ENCODE data around the gene SMOC2. TPM values are rescaled to one million over a fixed set of nuclear protein-coding genes. Genes with fewer than 3 reads are reported as not detected.

The SMOC2 gene
- total and polyA plus RNA-seq, 2 of the 4 experiments (the other 2 are of a cell fraction), result not detected

- Histone ChIP-seq H2BK15ac (ENCODE audit: low read depth, low read length) (no peak overlapping the region), H3K27ac (ENCODE audit: insufficient read depth, low read length) (no peak overlapping the region), H4K8ac (ENCODE audit: low read depth in 2 of 2, low read length in 2 of 2) (no peak overlapping the region), H3K4ac (ENCODE audit: low read depth, low read length) (no peak overlapping the region), H2BK20ac (ENCODE audit: low read depth, low read length) (no peak overlapping the region), H2AK5ac (ENCODE audit: low read depth, low read length) (no peak overlapping the region), H3K56ac (ENCODE audit: extremely low read depth, insufficient read depth, low read length) (no peak overlapping the region), H3K9me3 (ENCODE audit: control insufficient read depth, insufficient read depth, low read length) (peaks cover 55% of the 10 kb centered on the region), H3K4me3 (ENCODE audit: insufficient read depth, low read depth, low read length) (no peak overlapping the region), H4K20me1 (ENCODE audit: insufficient read depth, low read length) (no peaks in the 10 kb centered on the region), H3K23ac (ENCODE audit: low read depth, low read length) (no peak overlapping the region), H3K14ac (replicated peaks; ENCODE audit: low read depth, low read length) (no peak overlapping the region), H3K9me1 (ENCODE audit: insufficient read depth, low read length) (no peaks in the 10 kb centered on the region), H3K27me3 (ENCODE audit: control insufficient read depth, insufficient read depth, low read length) (no peaks in the 10 kb centered on the region), H2AFZ (replicated peaks; ENCODE audit: low read length, poor library complexity) (no peak overlapping the region), H3K9ac (ENCODE audit: low read depth, low read length) (no peak overlapping the region), H4K91ac (ENCODE audit: insufficient read depth, low read depth, low read length) (no peak overlapping the region), H2BK120ac (ENCODE audit: low read depth, low read length) (no peak overlapping the region), H3K18ac (ENCODE audit: low read depth, low read length) (no peak overlapping the region), H3K79me1 (ENCODE audit: low read depth in 1 of 2, low read length in 2 of 2) (no peaks in the 10 kb centered on the region), H3K4me2 (ENCODE audit: low read depth, low read length) (no peak overlapping the region), H4K5ac (ENCODE audit: low read depth, low read length) (no peak overlapping the region), H2BK5ac (ENCODE audit: low read depth, low read length, poor library complexity, severe bottlenecking) (no peak overlapping the region), H2AK9ac (replicated peaks; ENCODE audit: low read depth, low read length, poor library complexity) (no peak overlapping the region), H3K4me1 (ENCODE audit: control insufficient read depth, insufficient read depth, low read length) (no peaks in the 10 kb centered on the region), H3K36me3 (ENCODE audit: control insufficient read depth, insufficient read depth, low read length) (no peaks in the 10 kb centered on the region)
- dilution Hi-C loops (cut with HindIII; ENCODE audit: low sequenced_read_pairs, unreplicated experiment) (no loop called here), intact Hi-C loops (cut with micrococcal nuclease) (no loop called here), in situ Hi-C loops (cut with MboI; ENCODE audit: low sequenced_read_pairs) (no loop called here)
- POLR2A ChIA-PET (ENCODE audit: unreplicated experiment), result no interaction called here
- ATAC-seq (ENCODE audit: low read depth) (no peak), DNase-seq (no peak)
- CTCF ChIA-PET, result no interaction called here
- no peak for TF ChIP-seq RFX5 (IDR thresholded peaks at IDR 0.05; ENCODE audit: low read depth, low read length)
- no peak for TF ChIP-seq RAD21 (IDR thresholded peaks at IDR 0.05; ENCODE audit: low read length)
- TF ChIP-seq ELK1 (IDR thresholded peaks at IDR 0.05; ENCODE audit: borderline replicate concordance, low read depth, low read length), result no peak
- no TSS peak for BruUV-seq (replicated peaks)
- 57% methylated on average over 2 of the region's 9 CpGs; no CpG with 5 or more reads in 1 of the 2 experiments for WGBS, 2 experiments (ENCODE audit: extremely low coverage in 2 of 2, insufficient read length in 1 of 2)
Observed at GRCh38 chr6:168577496-168577895, 136.5 kb downstream of the SMOC2 start.

All from IMR-90 (cell line).